Fibroblast of peridontal ligament (primary cell): ENCODE measurements around the gene CSN1S1.
"Not testable (repeated sequence)": the region's sequence is repeated elsewhere in the genome, so short reads cannot be mapped to it uniquely, and the experiment has no call there.

Experiments used
- DNase-seq: peaks from one replicate; pipeline ENCODE4 v3.0.0-alpha.2; 2010; ENCODE audit errors: extremely low read depth

The CSN1S1 gene, protein sequence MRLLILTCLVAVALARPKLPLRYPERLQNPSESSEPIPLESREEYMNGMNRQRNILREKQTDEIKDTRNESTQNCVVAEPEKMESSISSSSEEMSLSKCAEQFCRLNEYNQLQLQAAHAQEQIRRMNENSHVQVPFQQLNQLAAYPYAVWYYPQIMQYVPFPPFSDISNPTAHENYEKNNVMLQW

DNA sequence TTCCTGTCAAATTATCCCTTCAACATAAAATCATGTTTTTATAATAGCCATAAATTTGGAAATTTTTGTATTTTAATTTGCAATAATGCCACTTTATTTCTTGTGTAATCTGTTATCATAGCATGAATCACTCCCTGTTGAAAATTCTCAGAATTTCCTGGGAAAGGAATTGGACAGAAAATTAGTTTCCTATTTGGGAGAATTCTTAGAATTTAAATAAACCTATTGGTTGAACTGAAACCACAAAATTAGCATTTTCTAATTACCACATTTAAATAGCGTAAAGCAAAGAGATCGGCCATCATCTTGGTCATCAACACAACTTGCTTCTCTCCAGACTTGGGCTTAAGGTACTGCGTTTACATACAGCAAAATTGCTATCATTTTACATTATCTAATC lies at the start of gene CSN1S1:
CSN1S1 (plus strand) TSS at position 301 of the 400 bp plus-strand sequence. CDS start 1,488 bp downstream, outside the sequence.
- DNase-seq = no peak

- peak; percentile 58 for DNase-seq
These were observed 49.6 kb upstream of the CSN1S1 start for GRCh38 chr4:69881173-69881773.

DNA sequence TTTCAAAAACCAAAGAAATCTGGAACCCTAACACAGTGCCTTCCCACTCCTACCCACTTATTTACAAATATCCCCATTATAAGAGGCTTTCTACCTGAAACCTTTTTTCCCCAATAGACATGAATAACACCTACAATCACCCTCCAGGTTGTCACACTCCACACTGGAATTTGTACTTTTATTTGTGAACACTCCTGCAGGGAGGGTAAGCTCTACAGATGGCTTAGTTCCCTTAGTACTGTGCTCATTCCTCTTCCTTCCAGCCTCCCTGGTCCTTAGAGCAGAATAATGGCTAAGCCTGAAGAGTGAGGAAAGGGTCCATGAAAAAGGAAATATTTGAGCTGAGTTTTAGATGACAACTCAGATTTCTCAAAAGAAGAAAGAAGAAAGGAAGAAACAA lies 48.7 kb upstream of the CSN1S1 start:
- no peak for DNase-seq

DNA sequence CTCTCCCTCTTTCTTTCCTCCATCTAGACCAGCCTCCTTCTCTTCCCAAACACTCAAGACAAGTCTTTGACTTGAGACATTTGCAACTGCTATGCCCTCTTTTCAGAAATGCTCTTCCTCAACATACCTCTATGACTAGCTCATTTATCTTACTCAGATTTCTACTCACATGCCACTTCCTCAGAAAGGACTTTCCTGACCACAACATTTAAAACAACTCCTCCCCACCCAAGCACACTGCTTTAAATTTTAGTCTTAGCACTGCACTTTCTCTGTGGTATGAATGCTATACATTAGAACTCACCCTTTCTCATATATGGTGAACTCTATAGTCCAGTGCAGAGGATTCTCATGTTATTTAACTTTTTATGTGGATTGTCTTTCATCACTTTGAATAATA lies 42.5 kb upstream of the CSN1S1 start:
- DNase-seq = peak; percentile 8

- no peak for DNase-seq
These were observed 36.7 kb upstream of the CSN1S1 start for GRCh38 chr4:69894186-69894585.

- no peak for DNase-seq
These were observed 36.1 kb upstream of the CSN1S1 start for GRCh38 chr4:69894721-69895120.

DNA sequence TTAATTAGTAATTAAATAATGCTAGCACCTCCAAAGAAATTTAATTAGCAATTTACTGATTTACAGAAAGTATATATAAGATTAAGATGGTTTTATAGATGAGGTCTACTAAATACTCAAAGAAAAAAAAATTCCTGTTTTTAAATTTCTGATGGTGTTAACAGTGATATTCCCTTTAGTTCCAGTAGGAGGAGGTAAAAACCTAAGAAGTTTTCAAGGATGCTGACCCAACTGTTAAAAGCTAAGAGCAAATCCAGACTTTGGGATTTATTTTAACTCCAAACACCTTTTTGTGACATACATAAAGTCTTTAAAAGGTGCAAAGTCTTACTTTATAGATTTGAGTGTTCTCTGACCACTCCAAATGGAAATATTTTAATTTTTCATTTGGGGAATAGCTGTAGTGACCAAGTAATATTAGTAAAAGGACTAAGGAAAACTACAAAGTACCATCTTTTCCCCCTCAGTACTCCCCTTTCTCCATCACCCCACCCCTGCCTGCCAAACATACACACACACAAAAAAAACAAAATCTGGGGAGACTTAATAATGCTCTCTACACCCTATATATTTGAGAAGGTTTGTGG lies 34.2 kb upstream of the CSN1S1 start:
- DNase-seq = peak; percentile 54

DNA sequence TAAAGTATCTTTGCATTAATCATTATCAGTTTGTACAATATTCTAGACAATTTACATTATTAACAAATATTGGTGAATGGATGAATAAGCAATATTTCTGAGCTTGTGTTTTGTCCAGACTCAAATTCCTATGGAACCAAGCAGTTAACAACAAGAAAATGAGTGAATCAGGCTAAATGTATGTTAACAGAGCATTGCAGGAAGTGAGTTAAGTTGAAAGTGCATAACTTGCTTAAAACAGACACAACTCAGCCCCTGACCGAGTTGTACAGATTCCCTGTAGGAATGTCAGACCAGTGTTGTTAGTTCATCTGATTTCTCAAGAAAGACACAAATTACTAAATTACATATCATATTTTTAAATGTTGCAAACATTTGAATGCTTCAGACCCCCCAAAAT lies 23.7 kb upstream of the CSN1S1 start:
- DNase-seq = peak; percentile 37

- DNase-seq = no peak
These were observed 21.7 kb upstream of the CSN1S1 start for GRCh38 chr4:69909195-69909594.

- peak; percentile 85 for DNase-seq
These were observed 20.7 kb upstream of the CSN1S1 start for GRCh38 chr4:69910016-69910782.

DNA sequence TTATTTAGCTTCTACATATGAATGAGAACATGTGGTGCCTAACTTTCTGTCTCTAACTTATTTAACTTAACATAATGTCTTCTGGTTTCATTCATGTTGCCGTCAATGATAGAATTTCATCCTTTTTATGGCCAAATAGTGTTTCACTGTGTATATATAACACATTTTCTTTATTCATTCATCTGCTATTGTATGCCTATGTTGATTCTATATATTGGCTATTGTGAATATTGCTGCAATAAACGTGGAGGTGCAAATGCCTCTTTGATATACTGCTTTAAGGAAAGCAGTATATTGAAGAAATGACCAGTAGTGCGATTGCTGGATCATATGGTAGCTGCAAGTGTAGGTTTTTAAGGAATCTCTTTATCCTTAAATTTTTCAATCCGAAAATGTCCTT lies 10.0 kb upstream of the CSN1S1 start:
- DNase-seq = no peak

- DNase-seq = not testable (repeated sequence)
These were observed 7.0 kb upstream of the CSN1S1 start for GRCh38 chr4:69923782-69924410.

- no peak for DNase-seq
These were observed 3.3 kb downstream of the CSN1S1 start for GRCh38 chr4:69934150-69934549.

DNA sequence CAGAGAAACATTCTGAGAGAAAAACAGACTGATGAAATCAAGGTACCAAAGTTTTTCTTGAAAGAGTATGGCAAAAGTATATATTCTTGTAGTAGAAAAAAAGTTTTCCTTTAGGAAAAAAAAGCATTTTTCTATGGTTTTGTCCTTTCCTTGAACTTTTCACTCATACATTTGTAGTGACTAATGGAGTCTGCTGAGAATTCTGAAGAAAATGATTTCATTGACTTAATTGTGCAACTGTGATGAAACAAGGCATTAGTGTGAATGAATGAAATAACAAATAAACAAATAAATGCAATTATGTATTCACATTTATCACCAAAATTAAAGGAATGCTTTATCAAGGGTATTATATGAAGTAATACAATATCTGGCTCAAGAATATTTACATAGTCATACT lies 5.7 kb downstream of the CSN1S1 start:
- peak; percentile 46 for DNase-seq

DNA sequence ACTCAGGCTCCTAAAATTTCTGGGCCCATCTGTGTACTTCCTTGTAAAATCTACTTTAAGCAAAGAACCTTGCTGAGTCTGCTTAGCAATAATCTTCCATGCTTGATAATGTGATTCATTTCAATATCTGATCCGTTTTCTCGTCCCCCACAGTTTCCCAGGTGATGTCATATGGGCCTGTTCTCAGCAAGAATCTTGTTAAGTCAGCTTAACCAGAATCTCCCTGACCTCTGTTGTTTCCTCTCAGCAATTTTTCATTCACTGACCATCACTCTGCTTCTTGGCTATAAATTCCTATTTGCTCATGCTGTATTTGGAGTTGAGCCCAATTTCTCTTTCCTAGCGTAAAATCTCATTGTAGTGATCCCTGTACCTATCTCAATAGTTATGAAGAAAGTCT lies 20.7 kb downstream of the CSN1S1 start:
- DNase-seq = no peak

DNA sequence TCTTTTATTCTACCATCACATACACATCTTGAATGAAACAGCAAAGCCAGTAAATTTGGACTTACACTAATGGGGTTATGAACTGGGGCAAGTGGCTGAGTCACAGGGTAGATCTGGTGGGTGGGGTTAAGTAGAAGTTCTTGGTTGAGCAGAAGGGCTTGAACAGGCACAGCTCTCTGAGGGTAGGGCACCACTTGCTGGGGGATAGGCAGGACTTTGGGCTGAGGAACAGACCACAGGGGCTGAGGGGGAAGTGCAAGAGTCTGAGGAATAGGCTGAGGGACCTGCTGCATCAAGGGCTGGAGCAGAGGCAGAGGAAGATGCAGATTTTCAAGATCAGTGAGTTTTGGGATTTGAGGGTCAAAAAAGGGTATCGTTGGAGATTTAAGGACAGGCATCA lies 26.3 kb downstream of the CSN1S1 start:
- peak; percentile 3 for DNase-seq

- DNase-seq = no peak
These were observed 34.8 kb downstream of the CSN1S1 start, which contains the start of gene CSN2 for GRCh38 chr4:69965628-69966027. CSN2 (minus strand) TSS chr4:69965728; CDS start chr4:69960995, 4,733 bp downstream.

GRCh38 chr4:69970071-69970470 lies 39.2 kb downstream of the CSN1S1 start:
- DNase-seq = peak; percentile 41

GRCh38 chr4:69974631-69975030 lies 43.8 kb downstream of the CSN1S1 start:
- DNase-seq = peak; percentile 56

DNA sequence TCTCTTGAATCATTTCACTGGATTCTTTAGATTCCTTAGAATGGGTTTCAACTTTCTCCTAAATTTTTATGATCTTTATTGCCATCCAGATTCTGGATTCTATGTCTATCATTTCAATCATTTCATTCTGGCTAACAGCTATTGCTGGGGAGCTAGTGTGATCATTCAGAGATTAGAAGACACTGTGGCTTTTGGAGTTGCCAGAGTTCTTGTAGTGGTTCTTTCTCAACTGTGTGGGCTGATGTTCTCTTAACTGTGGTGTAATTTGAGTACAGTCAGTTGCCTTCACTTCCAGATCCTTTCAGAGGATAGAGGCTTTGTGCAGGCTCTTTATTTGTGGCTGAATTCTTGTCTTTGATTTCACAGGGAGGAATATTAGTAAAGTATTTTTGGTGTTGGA lies 46.7 kb downstream of the CSN1S1 start:
- DNase-seq = peak; percentile 50

- DNase-seq = no peak
These were observed 53.2 kb downstream of the CSN1S1 start for GRCh38 chr4:69984030-69984443.

DNA sequence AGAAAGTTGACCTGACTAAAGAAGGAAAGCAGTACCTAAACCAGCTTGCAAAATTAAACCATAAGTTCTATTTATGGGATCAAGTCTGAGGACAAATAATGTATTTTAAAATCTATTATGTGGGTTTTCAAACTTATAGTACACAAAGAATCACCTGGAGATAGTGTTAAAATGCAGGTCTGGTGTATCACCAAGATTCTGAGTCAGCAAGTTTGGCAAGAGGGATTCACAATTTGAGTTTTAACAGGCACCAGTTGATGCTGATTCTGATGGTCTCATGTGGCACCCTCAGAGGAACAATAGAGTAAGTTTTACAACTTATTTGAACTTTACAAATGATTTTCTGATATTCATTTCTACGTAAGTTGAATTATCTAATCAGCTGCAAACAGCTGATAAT lies 55.8 kb downstream of the CSN1S1 start:
- no peak for DNase-seq
